C4-2B (cell line): ENCODE results near the gene SRSF1.

ENCODE experiments used
- ZFX ChIP-seq: fragments of 450-650 bp; IDR thresholded peaks from 2 replicates; pipeline ENCODE4 v1.6.1; 2017
- TF ChIP-seq, protein P1 (sequence below): fragments of 450-650 bp; conservative IDR thresholded peaks from 2 replicates; pipeline ENCODE4 v1.5.1; 2017; ENCODE audit warnings: mild to moderate bottlenecking

DNA sequence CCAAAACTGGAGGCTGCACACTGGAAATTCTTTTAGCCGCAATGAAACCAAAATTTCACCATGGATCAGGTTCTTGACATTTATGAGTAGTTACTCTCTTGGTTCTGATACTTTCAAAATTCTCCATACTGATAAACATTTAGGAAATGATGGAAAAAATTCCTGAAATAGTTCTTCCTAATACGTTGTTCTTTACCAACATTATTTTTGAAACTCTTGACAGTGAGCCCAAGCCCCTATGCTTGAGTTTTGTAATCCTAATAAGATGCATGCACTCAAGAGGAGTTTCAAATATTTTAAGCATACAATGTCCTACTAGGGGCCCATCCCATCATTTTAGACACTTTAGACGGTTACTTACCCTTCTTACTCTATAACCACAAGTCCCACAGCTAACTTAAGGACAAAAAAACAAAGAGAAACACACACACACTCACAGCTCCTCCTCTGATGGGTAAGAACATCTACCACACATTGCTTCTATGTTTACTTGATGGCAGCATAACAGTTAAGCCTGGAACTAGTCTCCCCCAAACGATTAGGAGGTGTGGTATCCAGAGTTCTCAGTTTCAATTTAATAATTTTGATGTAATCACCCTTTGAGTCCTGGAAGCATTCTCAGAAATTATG is 22.7 kb downstream of the SRSF1 start:
- TF ChIP-seq, protein P1, sequence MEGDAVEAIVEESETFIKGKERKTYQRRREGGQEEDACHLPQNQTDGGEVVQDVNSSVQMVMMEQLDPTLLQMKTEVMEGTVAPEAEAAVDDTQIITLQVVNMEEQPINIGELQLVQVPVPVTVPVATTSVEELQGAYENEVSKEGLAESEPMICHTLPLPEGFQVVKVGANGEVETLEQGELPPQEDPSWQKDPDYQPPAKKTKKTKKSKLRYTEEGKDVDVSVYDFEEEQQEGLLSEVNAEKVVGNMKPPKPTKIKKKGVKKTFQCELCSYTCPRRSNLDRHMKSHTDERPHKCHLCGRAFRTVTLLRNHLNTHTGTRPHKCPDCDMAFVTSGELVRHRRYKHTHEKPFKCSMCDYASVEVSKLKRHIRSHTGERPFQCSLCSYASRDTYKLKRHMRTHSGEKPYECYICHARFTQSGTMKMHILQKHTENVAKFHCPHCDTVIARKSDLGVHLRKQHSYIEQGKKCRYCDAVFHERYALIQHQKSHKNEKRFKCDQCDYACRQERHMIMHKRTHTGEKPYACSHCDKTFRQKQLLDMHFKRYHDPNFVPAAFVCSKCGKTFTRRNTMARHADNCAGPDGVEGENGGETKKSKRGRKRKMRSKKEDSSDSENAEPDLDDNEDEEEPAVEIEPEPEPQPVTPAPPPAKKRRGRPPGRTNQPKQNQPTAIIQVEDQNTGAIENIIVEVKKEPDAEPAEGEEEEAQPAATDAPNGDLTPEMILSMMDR, result no peak
- no peak for TF ChIP-seq ZFX
